B cell (primary cell): ENCODE data around the gene SDK1. TPM values are rescaled to one million over a fixed set of nuclear protein-coding genes. Genes with fewer than 3 reads are reported as not detected.
A peak's percentile ranks its signal among the peaks of the same experiment; 100 is the strongest.

Experiments
- ATAC-seq: fragments of 200-7000 bp; cut with Tn5 transposase; one replicate; pipeline ENCODE4 v1.10.0; 2021; ENCODE audit warnings: low read depth, mild to moderate bottlenecking, moderate number of reproducible peaks, moderate library complexity
- CTCF ChIA-PET: fragments of 350-600 bp; sonication (Branson Sonifier 250); formaldehyde crosslinking; loops from one replicate; lab custom pipeline; 2021; ENCODE audit warnings: antibody characterized with exemption, inconsistent platforms; lab: Charles Lee
- POLR2A ChIA-PET: fragments of 350-600 bp; sonication (Branson Sonifier 250); formaldehyde crosslinking; loops from one replicate; lab custom pipeline; 2021; ENCODE audit warnings: antibody characterized with exemption; lab: Charles Lee
- DNase-seq: peaks from one replicate; pipeline ENCODE4 v3.0.0; 2013
- H2AFZ ChIP-seq: 2 replicates; pipeline ENCODE4 v1.6.1; 2012; ENCODE audit warnings: mild to moderate bottlenecking, low read depth, low read length; ENCODE audit not compliant: insufficient read depth, poor library complexity, severe bottlenecking
- H3K27ac ChIP-seq, 2 donors: 1 replicate in 1 of 2; 2 replicates in 1 of 2; pipeline ENCODE4 v1.5.1; 2012 to 2013; ENCODE audit warnings: low read length in 2 of 2, mild to moderate bottlenecking in 2 of 2, moderate library complexity in 1 of 2
- H3K27me3 ChIP-seq, 4 experiments: fragments of 200-600 bp in 1 of 4; sonication (generic) in 1 of 4; replicated peaks in 1 of 4; 1 replicate in 2 of 4; 2 replicates in 2 of 4; pipeline versions ENCODE4 v1.6.1 to v1.7.0; 2013 to 2016; ENCODE audit warnings: low read length in 3 of 4, mild to moderate bottlenecking in 2 of 4, mixed read lengths in 1 of 4, moderate library complexity in 1 of 4; ENCODE audit not compliant: insufficient read depth in 4 of 4, control insufficient read depth in 3 of 4; ENCODE audit errors: control extremely low read depth in 1 of 4
- H3K36me3 ChIP-seq, 2 experiments: replicated peaks in 1 of 2; 1 replicate in 1 of 2; 2 replicates in 1 of 2; pipeline versions ENCODE4 v1.6.1 to v1.7.1; 2013; ENCODE audit warnings: low read length in 1 of 2; ENCODE audit not compliant: insufficient read depth in 2 of 2, control insufficient read depth in 1 of 2; ENCODE audit errors: control extremely low read depth in 1 of 2, extremely low read depth in 1 of 2
- H3K4me1 ChIP-seq, 2 donors: fragments of 200-600 bp in 1 of 2; sonication (generic) in 1 of 2; 1 replicate in 1 of 2; 2 replicates in 1 of 2; pipeline versions ENCODE4 v1.5.1 to v1.6.1; 2013 to 2017; ENCODE audit warnings: low read length in 2 of 2; ENCODE audit not compliant: control insufficient read depth in 2 of 2, insufficient read depth in 2 of 2
- H3K4me2 ChIP-seq: replicated peaks from 2 replicates; pipeline ENCODE3; 2012; ENCODE audit warnings: mild to moderate bottlenecking, low read depth, low read length; ENCODE audit not compliant: poor library complexity, severe bottlenecking
- H3K4me3 ChIP-seq, 5 experiments: fragments of 200-600 bp in 1 of 5; sonication (generic) in 1 of 5; 1 replicate in 3 of 5; 2 replicates in 2 of 5; pipeline versions ENCODE4 v1.5.1 to v1.7.0; 2011 to 2016; ENCODE audit warnings: low read length in 4 of 5, mild to moderate bottlenecking in 4 of 5, low read depth in 2 of 5, control low read depth in 1 of 5, moderate library complexity in 1 of 5; ENCODE audit not compliant: insufficient read depth in 1 of 5; ENCODE audit errors: control extremely low read depth in 1 of 5, extremely low read depth in 1 of 5
- H3K79me2 ChIP-seq: fragments of 200-600 bp; sonication (generic); one replicate; pipeline ENCODE4 v1.6.0; 2016; ENCODE audit warnings: low read length; ENCODE audit not compliant: control insufficient read depth, insufficient read depth
- H3K9ac ChIP-seq: fragments of 200-600 bp; sonication (generic); 2 replicates; pipeline ENCODE4 v1.6.1; 2017; ENCODE audit warnings: mild to moderate bottlenecking, low read length, moderate library complexity
- H3K9me3 ChIP-seq, 3 donors: one replicate each; pipeline versions ENCODE4 v1.6.1 to v1.7.1; 2013; ENCODE audit warnings: low read length in 2 of 3; ENCODE audit not compliant: control insufficient read depth in 2 of 3, insufficient read depth in 1 of 3; ENCODE audit errors: control extremely low read depth in 1 of 3
- H4K20me1 ChIP-seq: 2 replicates; pipeline ENCODE4 v1.6.0; 2012; ENCODE audit warnings: mild to moderate bottlenecking, low read length; ENCODE audit not compliant: insufficient read depth, control insufficient read depth, poor library complexity, severe bottlenecking
- H3K27ac Mint-ChIP-seq: one replicate; pipeline ENCODE4 v1.8.0; 2021; ENCODE audit warnings: mixed read lengths
- H3K27me3 Mint-ChIP-seq: one replicate; pipeline ENCODE4 v1.8.0; 2021; ENCODE audit warnings: mixed read lengths
- H3K4me1 Mint-ChIP-seq: one replicate; pipeline ENCODE4 v1.8.0; 2021; ENCODE audit warnings: mixed read lengths
- H3K4me3 Mint-ChIP-seq: one replicate; pipeline ENCODE4 v1.8.0; 2021; ENCODE audit warnings: mixed read lengths
- H3K9me3 Mint-ChIP-seq: one replicate; pipeline ENCODE4 v1.8.0; 2022; ENCODE audit warnings: mixed read lengths; ENCODE audit not compliant: insufficient read depth
- EZH2 ChIP-seq: IDR thresholded peaks from 2 replicates; pipeline ENCODE4 v1.6.1; 2012; ENCODE audit warnings: borderline replicate concordance, low read depth, mild to moderate bottlenecking, moderate library complexity, low read length; ENCODE audit not compliant: insufficient read depth, poor library complexity, severe bottlenecking
- WGBS: methylation state at CpG from one replicate; pipeline ENCODE4 v1.1.5; 2013; ENCODE audit warnings: missing lambda C conversion rate; ENCODE audit not compliant: insufficient coverage; 5-methylcytosine and 5-hydroxymethylcytosine counted together
- intact Hi-C: fragments of 100-400 bp; cut with micrococcal nuclease; formaldehyde crosslinking; loops from one replicate; pipeline ENCODE4 v1.10.0; 2022
- polyA plus RNA-seq: library from polyadenylated mRNA; depleted of rRNA; stranded (reverse); fragments of >200 nt; gene quantifications from 2 replicates; pipeline ENCODE4 v1.2.3, GENCODE V29; 2012
- total RNA-seq, 2 donors: library from RNA; stranded (reverse); fragments of 120-200 nt in 1 of 2; gene quantifications; 1 replicate in 1 of 2; 2 replicates in 1 of 2; pipeline versions ENCODE4 v1.2.3 to v1.2.4, GENCODE V29; 2013 to 2022
- TF ChIP-seq, protein P1 (sequence below): fragments of 200-600 bp; IDR thresholded peaks from one replicate; pipeline ENCODE4 v1.8.0; 2022; ENCODE audit warnings: antibody characterized with exemption, mild to moderate bottlenecking

SDK1 gene
- total and polyA plus RNA-seq, 2 donors (not counting 1 experiment from before 2014, with no cell fraction given): 0.73 to 2.0 TPM

DNA sequence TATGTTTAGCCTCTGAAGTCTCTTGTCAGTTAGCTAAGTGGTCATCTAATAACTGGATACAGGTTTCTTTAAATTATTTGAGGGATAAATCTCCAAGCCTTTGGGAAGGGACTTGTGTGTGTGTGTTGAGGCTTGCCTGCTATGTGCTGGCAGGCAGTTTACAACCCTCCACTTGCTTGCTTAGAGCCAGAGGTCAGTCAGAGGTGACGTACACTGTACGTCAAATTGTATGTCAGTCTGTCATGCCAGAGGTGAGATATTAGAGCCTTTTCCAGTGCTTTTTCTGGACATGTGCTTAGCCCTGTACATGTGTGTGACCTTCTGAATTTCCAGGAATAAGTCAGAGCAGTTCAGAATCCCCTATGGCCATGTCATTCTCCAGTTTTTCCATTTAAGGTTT lies 438.9 kb downstream of the SDK1 start:
- no peak for TF ChIP-seq EZH2
- TF ChIP-seq, protein P1, sequence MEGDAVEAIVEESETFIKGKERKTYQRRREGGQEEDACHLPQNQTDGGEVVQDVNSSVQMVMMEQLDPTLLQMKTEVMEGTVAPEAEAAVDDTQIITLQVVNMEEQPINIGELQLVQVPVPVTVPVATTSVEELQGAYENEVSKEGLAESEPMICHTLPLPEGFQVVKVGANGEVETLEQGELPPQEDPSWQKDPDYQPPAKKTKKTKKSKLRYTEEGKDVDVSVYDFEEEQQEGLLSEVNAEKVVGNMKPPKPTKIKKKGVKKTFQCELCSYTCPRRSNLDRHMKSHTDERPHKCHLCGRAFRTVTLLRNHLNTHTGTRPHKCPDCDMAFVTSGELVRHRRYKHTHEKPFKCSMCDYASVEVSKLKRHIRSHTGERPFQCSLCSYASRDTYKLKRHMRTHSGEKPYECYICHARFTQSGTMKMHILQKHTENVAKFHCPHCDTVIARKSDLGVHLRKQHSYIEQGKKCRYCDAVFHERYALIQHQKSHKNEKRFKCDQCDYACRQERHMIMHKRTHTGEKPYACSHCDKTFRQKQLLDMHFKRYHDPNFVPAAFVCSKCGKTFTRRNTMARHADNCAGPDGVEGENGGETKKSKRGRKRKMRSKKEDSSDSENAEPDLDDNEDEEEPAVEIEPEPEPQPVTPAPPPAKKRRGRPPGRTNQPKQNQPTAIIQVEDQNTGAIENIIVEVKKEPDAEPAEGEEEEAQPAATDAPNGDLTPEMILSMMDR: no peak
- H3K27ac ChIP-seq: no peak overlapping the region
- no peaks in the 10 kb centered on the region for H3K79me2 ChIP-seq
- no peak overlapping the region for H3K4me2 ChIP-seq
- no peak overlapping the region for H3K4me3 ChIP-seq
- ChIA-PET CTCF (no interaction called here), POLR2A (no interaction called here)
- H2AFZ ChIP-seq: no peak overlapping the region
- Mint-ChIP-seq H3K4me1 (peaks cover 11% of the 10 kb centered on the region), H3K27me3 (no peaks in the 10 kb centered on the region), H3K27ac (no peak overlapping the region), H3K9me3 (peaks cover 10% of the 10 kb centered on the region), H3K4me3 (no peak overlapping the region)
- WGBS: 96% methylated on average over 2 of the region's 2 CpGs
- H3K9ac ChIP-seq: no peak overlapping the region
- H3K27me3 ChIP-seq: no peaks in the 10 kb centered on the region
- intact Hi-C loops: no loop called here
- no peaks in the 10 kb centered on the region for H4K20me1 ChIP-seq
- peaks cover 0 to 19% (median 13%) of the 10 kb centered on the region in 3 donors for H3K9me3 ChIP-seq
- peaks cover 10 to 14% of the 10 kb centered on the region in 2 donors for H3K4me1 ChIP-seq
- H3K36me3 ChIP-seq: no peaks in the 10 kb centered on the region
- ATAC-seq (no peak), DNase-seq (no peak)

DNA sequence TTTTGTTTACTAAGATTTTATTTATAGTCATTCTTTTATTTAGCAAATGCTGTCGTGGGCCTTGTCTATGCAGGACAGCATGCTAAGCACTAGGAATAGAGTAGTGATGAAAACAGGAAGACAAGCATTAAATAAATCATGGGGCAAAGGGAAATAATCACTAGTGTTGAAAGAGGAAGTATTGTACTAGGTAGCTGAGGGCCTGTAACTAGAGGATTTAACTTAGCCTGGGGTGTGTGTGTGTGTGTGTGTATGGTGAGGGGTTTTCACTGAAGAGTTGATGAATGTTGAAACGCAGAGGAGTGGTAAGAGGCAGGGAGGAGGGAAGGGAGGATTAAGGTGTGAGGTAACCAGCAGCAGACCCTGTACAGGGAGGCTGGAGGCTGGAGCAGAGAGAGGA lies 446.4 kb downstream of the SDK1 start:
- ChIA-PET CTCF (no interaction called here), POLR2A (no interaction called here)
- ATAC-seq (no peak), DNase-seq (peak; percentile 55)
- Histone ChIP-seq H3K27me3 (no peaks in the 10 kb centered on the region), H2AFZ (peak overlapping the region; percentile 67), H3K4me3 (peak overlapping the region in 1 of 5 experiments; percentile 1), H3K79me2 (no peaks in the 10 kb centered on the region), H3K27ac (peak overlapping the region; percentile 66 to 75), H3K4me2 (peak overlapping the region; percentile 42), H3K9me3 (no peaks in the 10 kb centered on the region), H3K36me3 (no peaks in the 10 kb centered on the region), H4K20me1 (no peaks in the 10 kb centered on the region), H3K4me1 (peaks cover 17 to 20% of the 10 kb centered on the region in 2 donors), H3K9ac (no peak overlapping the region)
- H3K27ac Mint-ChIP-seq: peak overlapping the region; percentile 69
- no peak overlapping the region for H3K4me3 Mint-ChIP-seq
- TF ChIP-seq, protein P1: no peak
- no peak for TF ChIP-seq EZH2
- no peaks in the 10 kb centered on the region for H3K9me3 Mint-ChIP-seq
- no peaks in the 10 kb centered on the region for H3K27me3 Mint-ChIP-seq
- intact Hi-C loops: no loop called here
- WGBS: 0% methylated on average over 1 of the region's 2 CpGs
- H3K4me1 Mint-ChIP-seq: peaks cover 11% of the 10 kb centered on the region
